ENCODE results near the gene IRF9. TPM values are rescaled to one million over a fixed set of nuclear protein-coding genes. Genes with fewer than 3 reads are reported as not detected.

Gene IRF9
- total and polyA plus RNA-seq, 2 of the 13 experiments (the other 11 are each of a cell fraction or from before 2014, with no cell fraction given): 14.9 to 49.7 TPM

DNA sequence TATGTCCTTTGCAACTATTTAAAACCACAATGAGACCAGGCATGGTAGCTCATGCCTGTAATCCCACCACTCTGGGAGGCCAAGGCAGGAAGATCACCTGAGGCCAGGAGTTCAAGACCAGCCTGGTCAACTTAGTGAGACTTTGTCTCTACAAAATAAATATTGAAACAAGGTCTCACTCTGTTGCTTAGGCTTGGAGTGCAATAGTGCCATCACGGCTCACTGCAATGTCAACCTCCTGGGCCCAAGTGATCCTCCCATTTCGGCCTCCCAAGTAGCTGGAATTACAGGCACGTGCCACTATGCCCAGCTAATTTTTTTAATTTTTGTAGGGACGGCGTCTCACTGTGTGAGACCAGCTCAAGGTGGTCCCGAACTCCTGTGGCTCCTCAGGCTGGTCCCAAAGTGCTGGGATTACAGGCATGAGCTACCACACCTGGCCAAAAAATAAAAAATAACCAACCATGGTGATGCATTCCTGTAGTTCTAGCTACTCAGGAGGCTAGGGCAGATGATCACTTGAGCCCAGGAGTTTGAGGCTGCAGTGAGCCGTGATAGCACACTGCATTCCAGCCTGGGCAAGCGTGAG, 31.6 kb upstream of the IRF9 start (continued):
- TF ChIP-seq RARA (CRISPR knock-in tag; IDR thresholded peaks at IDR 0.05) (peak; percentile 42; the same call in 1 of the 2 replicates), ZNF383 (CRISPR knock-in tag; IDR thresholded peaks at IDR 0.05; ENCODE audit: borderline replicate concordance) (no peak), JARID2 (CRISPR knock-in tag; IDR thresholded peaks at IDR 0.05; ENCODE audit: insufficient replicate concordance) (no peak), NFYB (CRISPR knock-in tag; IDR thresholded peaks at IDR 0.05) (no peak), ZNF672 (CRISPR knock-in tag; IDR thresholded peaks at IDR 0.05) (no peak), CHD2 (IDR thresholded peaks at IDR 0.05; ENCODE audit: low read depth, low read length) (no peak), TEAD2 (CRISPR knock-in tag; IDR thresholded peaks at IDR 0.05) (no peak), ZNF766 (CRISPR knock-in tag; IDR thresholded peaks at IDR 0.05; ENCODE audit: borderline replicate concordance) (no peak), NPAS2 (CRISPR knock-in tag; IDR thresholded peaks at IDR 0.05; ENCODE audit: borderline replicate concordance) (no peak), RFXAP (CRISPR knock-in tag; IDR thresholded peaks at IDR 0.05; ENCODE audit: borderline replicate concordance) (no peak), ZNF12 (CRISPR knock-in tag; IDR thresholded peaks at IDR 0.05) (no peak), ZNF17 (CRISPR knock-in tag; IDR thresholded peaks at IDR 0.05) (no peak), EHMT2 (IDR thresholded peaks at IDR 0.05; ENCODE audit: borderline replicate concordance, low read depth, low read length) (no peak), SIX4 (CRISPR knock-in tag; IDR thresholded peaks at IDR 0.05) (no peak), ZBTB8A (CRISPR knock-in tag; IDR thresholded peaks at IDR 0.05; ENCODE audit: borderline replicate concordance, low read depth) (no peak), SRF (IDR thresholded peaks at IDR 0.05; ENCODE audit: low read depth, low read length) (no peak), ZIK1 (CRISPR knock-in tag; IDR thresholded peaks at IDR 0.05; ENCODE audit: borderline replicate concordance, low read depth) (no peak), ATF7 (IDR thresholded peaks at IDR 0.05) (no peak), ATF7 (CRISPR knock-in tag; IDR thresholded peaks at IDR 0.05) (no peak), TMF1 (CRISPR knock-in tag; IDR thresholded peaks at IDR 0.05; ENCODE audit: low read depth) (no peak), CERS6 (CRISPR knock-in tag; IDR thresholded peaks at IDR 0.05) (no peak), ZNF549 (CRISPR knock-in tag; IDR thresholded peaks at IDR 0.05) (no peak), SALL1 (CRISPR knock-in tag; IDR thresholded peaks at IDR 0.05) (peak; percentile 42; the same call in 1 of the 2 replicates)
- TF ChIP-seq, protein P1, sequence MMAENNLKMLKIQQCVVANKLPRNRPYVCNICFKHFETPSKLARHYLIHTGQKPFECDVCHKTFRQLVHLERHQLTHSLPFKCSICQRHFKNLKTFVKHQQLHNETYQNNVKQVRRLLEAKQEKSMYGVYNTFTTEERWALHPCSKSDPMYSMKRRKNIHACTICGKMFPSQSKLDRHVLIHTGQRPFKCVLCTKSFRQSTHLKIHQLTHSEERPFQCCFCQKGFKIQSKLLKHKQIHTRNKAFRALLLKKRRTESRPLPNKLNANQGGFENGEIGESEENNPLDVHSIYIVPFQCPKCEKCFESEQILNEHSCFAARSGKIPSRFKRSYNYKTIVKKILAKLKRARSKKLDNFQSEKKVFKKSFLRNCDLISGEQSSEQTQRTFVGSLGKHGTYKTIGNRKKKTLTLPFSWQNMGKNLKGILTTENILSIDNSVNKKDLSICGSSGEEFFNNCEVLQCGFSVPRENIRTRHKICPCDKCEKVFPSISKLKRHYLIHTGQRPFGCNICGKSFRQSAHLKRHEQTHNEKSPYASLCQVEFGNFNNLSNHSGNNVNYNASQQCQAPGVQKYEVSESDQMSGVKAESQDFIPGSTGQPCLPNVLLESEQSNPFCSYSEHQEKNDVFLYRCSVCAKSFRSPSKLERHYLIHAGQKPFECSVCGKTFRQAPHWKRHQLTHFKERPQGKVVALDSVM (CRISPR knock-in tag; IDR thresholded peaks at IDR 0.05): peak; percentile 96
- TF ChIP-seq, protein P2, sequence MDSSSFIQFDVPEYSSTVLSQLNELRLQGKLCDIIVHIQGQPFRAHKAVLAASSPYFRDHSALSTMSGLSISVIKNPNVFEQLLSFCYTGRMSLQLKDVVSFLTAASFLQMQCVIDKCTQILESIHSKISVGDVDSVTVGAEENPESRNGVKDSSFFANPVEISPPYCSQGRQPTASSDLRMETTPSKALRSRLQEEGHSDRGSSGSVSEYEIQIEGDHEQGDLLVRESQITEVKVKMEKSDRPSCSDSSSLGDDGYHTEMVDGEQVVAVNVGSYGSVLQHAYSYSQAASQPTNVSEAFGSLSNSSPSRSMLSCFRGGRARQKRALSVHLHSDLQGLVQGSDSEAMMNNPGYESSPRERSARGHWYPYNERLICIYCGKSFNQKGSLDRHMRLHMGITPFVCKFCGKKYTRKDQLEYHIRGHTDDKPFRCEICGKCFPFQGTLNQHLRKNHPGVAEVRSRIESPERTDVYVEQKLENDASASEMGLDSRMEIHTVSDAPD (CRISPR knock-in tag; IDR thresholded peaks at IDR 0.05): no peak

Measured in HepG2 (cell line).